Pancreas (tissue), 10 donors: ENCODE data around the gene TAGAP. TPM values are rescaled to one million over a fixed set of nuclear protein-coding genes. Genes with fewer than 3 reads are reported as not detected.
A peak's percentile ranks its signal among the peaks of the same experiment; 100 is the strongest.

ENCODE experiments used
- ATAC-seq, 4 donors: fragments of 200-7000 bp; cut with Tn5 transposase; one replicate each; pipeline versions ENCODE4 v1.8.0 to v1.9.1; 2020; ENCODE audit warnings: mild to moderate bottlenecking in 4 of 4, moderate library complexity in 4 of 4
- DNase-seq, 6 donors: peaks; one replicate each; pipeline ENCODE4 v3.0.0-alpha.2; 2020
- FAIRE-seq: peaks from 2 replicates; lab custom pipeline; 2012; peaks lifted over from hg19 to GRCh38; lab: Jason Lieb, UNC
- H3K27ac ChIP-seq, 4 donors: fragments of 200-600 bp; sonication (generic); 1 replicate in 3 of 4; 2 replicates in 1 of 4; pipeline versions ENCODE4 v1.5.0 to v1.8.0; 2020
- H3K27me3 ChIP-seq, 4 donors: fragments of 200-600 bp; one replicate each; pipeline ENCODE4 v1.8.0; 2021
- H3K36me3 ChIP-seq, 3 donors: fragments of 200-600 bp; sonication (generic) in 1 of 3; one replicate each; pipeline versions ENCODE4 v1.5.0 to v1.8.0; 2020 to 2021
- H3K4me1 ChIP-seq, 3 donors: fragments of 200-600 bp; one replicate each; pipeline ENCODE4 v1.8.0; 2021
- H3K4me3 ChIP-seq, 4 donors: fragments of 200-600 bp; sonication (generic) in 2 of 4; one replicate each; pipeline versions ENCODE4 v1.5.0 to v1.8.0; 2020 to 2021
- H3K9me3 ChIP-seq, 4 donors: fragments of 200-600 bp; one replicate each; pipeline ENCODE4 v1.8.0; 2021
- WGBS, 2 donors: extraction: QIAGEN DNeasy Blood & Tissue Kit; methylation state at CpG; one replicate each; pipeline ENCODE4 v1.1.7; 2013; 5-methylcytosine and 5-hydroxymethylcytosine counted together
- intact Hi-C, 3 donors: fragments of 100-400 bp; cut with DNase I; formaldehyde crosslinking; loops; one replicate each; pipeline versions ENCODE4 v1.11.1 to v1.14.2; 2022
- polyA plus RNA-seq, 2 donors: library from polyadenylated mRNA; stranded (reverse); fragments of 200-250 nt; gene quantifications; one replicate each; pipeline ENCODE4 v1.2.3, GENCODE V29; 2013
- total RNA-seq, 6 donors: library from RNA; stranded (reverse); fragmentation: NEBNext Ultra II Directional in 4 of 6; extraction: Animal tissue kit (Norgen Biotek cat#: 25700) in 4 of 6; gene quantifications; one replicate each; pipeline versions ENCODE4 v1.2.1 to v1.2.4, GENCODE V29; 2021 to 2023
- TF ChIP-seq, protein P1 (sequence below), 4 donors: fragments of 200-600 bp; sonication (generic) in 3 of 4; IDR thresholded peaks; one replicate each; pipeline versions ENCODE4 v1.5.0 to v1.8.0; 2021; ENCODE audit warnings: antibody characterized with exemption in 4 of 4
- donor health status: healthy with polysubstance abuse.
- donor health status: DM: no; HTN: no; CAD: no; lungs with moderate emphysema.
- donor health status: DM: no; HTN: no; CAD: no.
- donor health status: control.
- donor health status: control.
- donor health status: Bipolar disorder and iron deficiency.
- donor health status: DM: yes; HTN: yes; CAD: no.
- donor health status: DM: no; HTN: no; CAD: no.
- donor health status: DM: no; HTN: no; CAD: no.
- donor health status: DM: yes; HTN: yes; CAD: no.

Gene TAGAP
- total and polyA plus RNA-seq, 8 donors: 0.19 to 4.1 (median 0.53) TPM

DNA sequence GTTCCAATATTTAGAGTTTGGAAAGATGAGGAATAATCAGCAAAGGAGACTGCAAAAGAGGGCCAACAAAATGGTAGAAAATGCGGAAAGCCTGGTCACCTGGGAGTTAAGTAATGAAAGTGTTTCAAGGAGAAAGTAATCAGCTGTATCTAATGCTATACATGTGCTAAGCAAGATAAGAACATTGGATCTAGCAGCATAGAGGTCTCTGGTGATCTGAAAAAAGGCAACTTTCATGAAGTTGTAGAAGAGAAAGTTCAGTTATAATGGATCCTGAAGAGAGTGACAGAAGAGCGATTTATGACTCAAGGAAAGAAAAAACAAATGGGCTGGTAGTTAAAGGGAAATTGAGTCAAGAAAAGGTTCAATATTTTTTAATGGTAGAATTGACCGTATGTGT lies 40.2 kb downstream of the TAGAP start:
- Histone ChIP-seq H3K36me3 (no peaks in the 10 kb centered on the region), H3K4me1 (peaks cover 0 to 9% (median 5%) of the 10 kb centered on the region in 3 donors), H3K27me3 (no peaks in the 10 kb centered on the region), H3K27ac (no peak overlapping the region), H3K4me3 (no peak overlapping the region), H3K9me3 (no peaks in the 10 kb centered on the region)
- no peak for FAIRE-seq
- TF ChIP-seq, protein P1, sequence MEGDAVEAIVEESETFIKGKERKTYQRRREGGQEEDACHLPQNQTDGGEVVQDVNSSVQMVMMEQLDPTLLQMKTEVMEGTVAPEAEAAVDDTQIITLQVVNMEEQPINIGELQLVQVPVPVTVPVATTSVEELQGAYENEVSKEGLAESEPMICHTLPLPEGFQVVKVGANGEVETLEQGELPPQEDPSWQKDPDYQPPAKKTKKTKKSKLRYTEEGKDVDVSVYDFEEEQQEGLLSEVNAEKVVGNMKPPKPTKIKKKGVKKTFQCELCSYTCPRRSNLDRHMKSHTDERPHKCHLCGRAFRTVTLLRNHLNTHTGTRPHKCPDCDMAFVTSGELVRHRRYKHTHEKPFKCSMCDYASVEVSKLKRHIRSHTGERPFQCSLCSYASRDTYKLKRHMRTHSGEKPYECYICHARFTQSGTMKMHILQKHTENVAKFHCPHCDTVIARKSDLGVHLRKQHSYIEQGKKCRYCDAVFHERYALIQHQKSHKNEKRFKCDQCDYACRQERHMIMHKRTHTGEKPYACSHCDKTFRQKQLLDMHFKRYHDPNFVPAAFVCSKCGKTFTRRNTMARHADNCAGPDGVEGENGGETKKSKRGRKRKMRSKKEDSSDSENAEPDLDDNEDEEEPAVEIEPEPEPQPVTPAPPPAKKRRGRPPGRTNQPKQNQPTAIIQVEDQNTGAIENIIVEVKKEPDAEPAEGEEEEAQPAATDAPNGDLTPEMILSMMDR (IDR thresholded peaks at IDR 0.05): no peak
- 76% methylated on average over 3 of the region's 3 CpGs for WGBS, 2 donors
- intact Hi-C loops: no loop called here
- no peak for DNase-seq
- ATAC-seq: no peak

DNA sequence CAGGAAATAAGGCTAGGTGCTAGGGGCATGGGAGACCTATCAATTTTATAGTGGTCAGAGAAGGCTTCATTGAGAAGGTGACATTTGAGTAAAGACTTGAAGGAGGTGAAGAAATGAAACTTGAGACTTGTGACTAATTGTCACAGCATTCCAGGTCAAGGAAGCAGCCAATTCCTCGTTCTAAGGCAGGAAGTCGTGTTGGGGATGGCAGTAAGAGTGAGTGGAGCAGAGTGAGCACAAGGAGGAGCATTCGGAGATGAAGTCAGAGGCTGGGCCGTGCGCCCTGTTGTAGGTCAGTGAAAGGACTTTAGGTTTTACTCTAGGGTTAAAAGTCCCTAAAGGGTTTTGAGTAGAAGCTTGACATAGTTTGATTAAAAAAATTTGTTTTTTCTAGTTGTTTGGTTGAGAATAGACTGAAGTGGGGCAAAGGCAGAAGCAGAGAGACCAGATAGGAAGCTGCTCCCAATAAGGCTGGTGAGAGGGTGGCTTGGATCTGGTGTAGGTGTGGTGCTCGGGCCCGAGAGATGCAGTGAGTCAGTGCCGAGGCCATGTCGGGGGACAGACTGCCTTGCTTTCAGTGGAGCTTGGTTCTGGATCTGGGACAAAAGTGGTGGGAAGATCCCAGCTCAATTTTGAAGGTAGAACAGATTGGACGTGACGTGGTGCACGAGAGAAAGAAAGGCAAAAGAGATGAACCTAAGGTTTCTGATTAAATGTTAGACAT lies 42.2 kb downstream of the TAGAP start:
- WGBS, 2 donors: 93 to 96% methylated on average over 12 of the region's 12 CpGs
- DNase-seq (no peak), ATAC-seq (no peak), FAIRE-seq (no peak)
- intact Hi-C loops: no loop called here
- H3K9me3 ChIP-seq: no peaks in the 10 kb centered on the region
- no peaks in the 10 kb centered on the region for H3K27me3 ChIP-seq
- H3K27ac ChIP-seq: no peak overlapping the region
- peaks cover 0 to 9% (median 5%) of the 10 kb centered on the region in 3 donors for H3K4me1 ChIP-seq
- TF ChIP-seq, protein P1 (IDR thresholded peaks at IDR 0.05): no peak
- H3K36me3 ChIP-seq: no peaks in the 10 kb centered on the region
- no peak overlapping the region for H3K4me3 ChIP-seq

DNA sequence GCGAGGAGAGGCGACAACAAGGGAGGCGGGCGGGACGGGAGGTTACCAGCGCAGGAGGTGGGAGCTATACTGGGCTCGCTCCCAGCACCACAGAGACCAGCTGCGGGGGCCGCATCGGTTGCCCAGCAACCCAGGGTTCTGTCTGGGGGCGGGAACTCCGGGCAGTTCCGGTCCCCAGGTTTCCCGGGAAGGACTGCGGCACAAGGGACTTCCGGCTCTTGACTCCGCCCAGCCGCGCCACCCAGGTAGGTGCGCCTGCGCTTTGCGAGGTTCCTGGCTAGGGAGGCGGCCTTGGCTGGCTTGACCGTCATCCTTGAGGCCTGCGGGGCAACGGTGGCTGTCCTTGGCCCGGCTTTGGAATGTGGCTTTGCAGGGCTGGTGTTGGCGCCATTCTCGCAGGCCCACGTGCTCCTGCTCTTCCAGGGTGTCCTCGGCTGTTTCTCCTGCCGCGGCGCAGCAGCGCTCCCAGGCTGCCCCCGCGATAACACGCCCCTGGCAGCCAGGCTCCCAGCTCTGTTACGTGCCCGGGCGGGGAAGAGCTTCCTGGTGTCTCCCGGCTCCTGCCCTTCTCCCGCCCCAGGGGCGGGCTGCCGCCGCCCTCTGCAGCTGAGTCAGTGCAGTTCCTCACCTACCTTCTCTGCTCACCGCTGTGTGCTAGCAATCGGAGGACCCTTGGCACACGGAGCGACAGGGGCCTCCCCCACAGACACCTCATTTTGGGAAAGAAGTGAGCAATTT lies 45.0 kb downstream of the TAGAP start, which contains the start of gene RSPH3:
Gene RSPH3 (minus strand): TSS at position 537 of the 738 bp plus-strand sequence. CDS start 652 bp downstream, outside the sequence.
- Histone ChIP-seq H3K9me3 (no peaks in the 10 kb centered on the region), H3K36me3 (no peaks in the 10 kb centered on the region), H3K4me3 (peak within 1 kb of the TSS; percentile 67 to 86 (median 80)), H3K27ac (peak within 1 kb of the TSS; percentile 81 to 92 (median 91)), H3K4me1 (peaks cover 0 to 9% (median 5%) of the 10 kb centered on the region in 3 donors), H3K27me3 (no peaks in the 10 kb centered on the region)
- TF ChIP-seq, protein P1 (IDR thresholded peaks at IDR 0.05): no peak
- WGBS, 2 donors: 0% methylated on average over 47 to 50 of the region's 50 CpGs
- peak; percentile 96 to 99 (median 96) for DNase-seq
- peak; percentile 92 to 97 (median 96) for ATAC-seq
- intact Hi-C loops: no loop called here
- FAIRE-seq: no peak

DNA sequence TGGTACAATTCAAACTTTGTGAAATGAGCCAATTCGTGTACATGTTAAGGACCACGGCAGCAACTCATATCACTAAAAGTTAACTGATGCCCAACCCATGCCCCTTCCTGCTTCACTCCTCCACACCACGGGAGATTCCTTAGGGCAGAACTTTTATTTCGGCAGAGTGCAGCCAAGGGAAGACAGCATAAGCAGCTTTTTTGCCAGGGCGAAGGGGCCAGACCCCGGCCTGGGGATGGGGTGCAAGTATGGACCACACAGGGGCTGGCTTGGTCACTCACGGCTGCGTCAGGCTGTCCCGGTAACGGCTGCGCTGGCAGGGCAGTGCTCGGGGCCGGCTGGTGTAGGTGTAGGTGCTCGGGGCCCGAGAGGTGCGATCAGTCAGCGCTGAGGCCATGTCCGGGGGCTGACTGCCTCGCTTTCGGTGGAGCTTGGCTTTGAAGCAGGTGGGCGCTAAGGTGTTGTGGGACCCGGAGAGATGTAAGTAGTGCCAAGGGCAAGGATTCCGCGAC lies 45.6 kb downstream of the TAGAP start:
- 1% methylated on average over 24 of the region's 24 CpGs for WGBS, 2 donors
- H3K4me1 ChIP-seq: peaks cover 0 to 9% (median 5%) of the 10 kb centered on the region in 3 donors
- no peaks in the 10 kb centered on the region for H3K9me3 ChIP-seq
- H3K4me3 ChIP-seq: peak overlapping the region; percentile 67 to 86 (median 80)
- peak; percentile 29 to 57 (median 46) for ATAC-seq
- H3K36me3 ChIP-seq: no peaks in the 10 kb centered on the region
- DNase-seq: peak in 1 of 6 donors; percentile 73
- intact Hi-C loops: no loop called here
- TF ChIP-seq, protein P1 (IDR thresholded peaks at IDR 0.05): no peak
- H3K27me3 ChIP-seq: no peaks in the 10 kb centered on the region
- no peak for FAIRE-seq
- H3K27ac ChIP-seq: peak overlapping the region; percentile 81 to 92 (median 91)
